GM19238 (cell line): ENCODE results near the gene ZBTB17.
"Not testable (repeated sequence)": the region's sequence is repeated elsewhere in the genome, so short reads cannot be mapped to it uniquely, and the experiment has no call there.

Experiments used
- DNase-seq: peaks from one replicate; pipeline ENCODE4 v3.0.0; 2011; ENCODE audit warnings: low spot score; ENCODE audit not compliant: insufficient read length

The ZBTB17 gene

DNA sequence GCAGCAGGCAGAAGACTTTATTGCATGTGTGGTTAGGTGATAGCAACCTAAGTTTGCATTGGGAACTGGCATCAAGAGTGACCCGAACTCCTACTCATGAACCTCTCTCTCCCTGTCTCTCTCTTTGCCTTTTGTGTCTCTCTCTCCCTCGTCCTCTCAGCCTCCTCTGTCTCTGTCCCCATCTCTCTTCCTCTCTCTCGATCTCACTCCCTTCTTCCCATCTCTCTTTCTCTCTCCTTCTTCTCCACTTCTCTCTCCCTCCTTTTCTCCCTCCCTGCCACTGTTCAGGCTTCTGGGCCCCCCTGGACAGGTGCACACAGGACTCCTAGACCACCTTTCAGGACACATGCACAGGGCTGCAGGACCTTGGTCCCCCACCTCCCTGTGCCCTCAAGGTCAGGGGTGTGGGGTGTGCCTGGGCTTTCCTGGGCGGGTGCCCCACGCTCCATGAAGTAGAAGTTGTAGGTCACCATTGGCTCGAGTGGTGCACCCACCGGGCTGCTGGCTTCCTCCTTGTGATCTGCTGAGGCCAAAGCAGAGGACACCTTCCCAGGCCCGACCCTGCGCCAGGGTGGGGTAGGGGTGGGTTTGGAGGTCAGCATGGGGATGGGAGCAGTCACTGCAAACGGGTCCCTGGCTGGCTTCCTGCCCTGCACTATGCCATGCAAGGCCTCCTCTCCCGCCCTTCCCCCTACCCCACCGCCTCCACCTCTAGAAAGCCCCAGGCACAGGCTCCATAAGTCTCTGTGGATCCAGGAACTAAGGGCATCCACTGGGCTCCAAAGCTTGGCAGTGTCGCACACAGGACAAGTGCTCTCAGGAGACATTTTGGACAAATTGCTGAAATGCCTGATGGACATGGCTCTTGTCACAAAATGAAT lies 13.2 kb upstream of the ZBTB17 start:
- no peak for DNase-seq

DNA sequence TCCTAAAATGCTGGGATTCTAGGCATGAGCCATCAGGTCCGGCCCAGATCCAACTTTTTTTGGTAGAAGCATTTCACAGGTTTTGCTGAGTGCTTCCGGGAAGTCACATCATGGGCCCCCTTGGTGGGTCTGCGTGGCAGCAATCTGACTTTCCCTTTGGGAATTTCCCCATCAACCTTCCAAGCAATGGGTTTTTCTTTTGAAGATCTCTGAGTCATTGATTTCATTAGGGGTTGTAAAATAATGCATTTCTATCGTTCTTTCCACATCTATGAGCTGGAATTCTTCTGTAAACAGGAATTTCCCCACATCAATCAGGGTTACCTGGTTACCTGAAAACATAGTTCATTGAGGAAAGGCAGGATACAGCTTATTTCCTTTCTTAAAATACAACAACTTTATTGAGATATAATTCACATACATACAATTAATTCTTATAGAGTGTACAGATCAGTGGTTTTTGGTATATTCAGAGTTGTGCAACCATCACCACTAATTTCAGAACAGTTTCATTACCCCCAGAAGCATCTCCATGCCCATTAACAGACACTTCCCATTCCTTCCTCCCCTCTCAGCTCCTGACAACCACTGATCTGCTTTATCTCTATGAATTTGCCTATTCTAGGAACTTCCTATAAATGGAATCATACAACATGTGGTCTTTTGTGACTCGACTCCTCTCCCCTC lies 9.9 kb upstream of the ZBTB17 start:
- DNase-seq: no peak

DNA sequence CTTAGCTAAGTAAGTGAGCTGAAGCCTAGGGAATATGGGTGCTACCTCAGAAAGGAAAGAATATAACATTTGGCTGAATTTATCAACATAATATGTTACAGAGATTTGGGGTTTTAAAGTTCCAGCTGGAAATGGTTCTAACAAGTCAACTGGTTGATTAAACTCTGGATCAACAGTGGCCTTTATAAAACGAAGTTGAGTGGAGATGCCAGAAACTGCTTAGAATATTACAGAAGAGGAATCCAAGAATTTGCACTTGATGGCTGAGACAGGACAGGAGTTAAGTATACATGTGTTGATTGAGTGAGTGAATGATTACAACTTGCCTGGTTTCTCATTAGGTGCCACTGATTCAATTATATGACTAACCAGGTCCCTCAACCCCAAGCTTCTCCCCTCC lies 7.4 kb upstream of the ZBTB17 start:
- no peak for DNase-seq

- no peak for DNase-seq
Measured at GRCh38 chr1:15981679-15982078, 5.8 kb upstream of the ZBTB17 start.

DNA sequence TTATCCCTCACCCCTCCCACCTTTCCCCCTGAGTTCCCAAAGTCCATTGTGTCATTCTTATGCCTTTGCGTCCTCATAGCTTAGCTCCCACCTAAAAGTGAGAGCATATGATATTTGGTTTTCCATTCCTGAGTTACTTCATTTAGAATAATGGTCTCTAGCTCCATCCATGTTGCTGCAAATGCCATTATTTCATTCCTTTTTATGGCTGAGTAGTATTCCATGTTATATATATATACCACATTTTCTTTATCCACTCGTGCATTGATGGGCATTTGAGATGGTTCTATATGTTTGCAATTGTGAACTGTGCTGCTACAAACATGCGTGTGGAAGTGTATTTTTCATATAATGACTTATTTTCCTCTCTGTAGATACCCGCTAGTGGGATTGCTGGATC lies 2.0 kb upstream of the ZBTB17 start:
- not testable (repeated sequence) for DNase-seq

- peak; percentile 67 for DNase-seq
Measured at GRCh38 chr1:15975358-15975804, 520 bp downstream of the ZBTB17 start.

GRCh38 chr1:15974855-15975254 lies 1.0 kb downstream of the ZBTB17 start:
- DNase-seq: no peak

DNA sequence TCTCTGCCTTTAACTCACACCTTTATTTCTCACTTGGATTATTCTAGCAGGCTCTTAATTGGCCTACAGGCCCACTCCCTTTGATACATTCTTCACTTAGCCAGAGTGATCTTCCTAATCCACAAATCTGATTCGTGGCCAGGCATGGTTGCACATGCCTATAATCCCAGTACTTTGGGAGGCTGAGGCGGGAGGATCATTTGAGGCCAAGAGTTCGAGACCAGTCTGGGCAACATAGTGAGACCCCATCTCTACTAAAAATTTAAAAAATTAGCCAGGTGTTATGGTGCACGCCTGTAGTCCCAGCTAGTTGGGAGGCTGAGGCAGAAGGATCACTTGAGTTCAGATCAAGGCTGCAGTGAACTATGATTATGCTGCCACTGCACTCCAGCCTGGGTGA lies 2.1 kb downstream of the ZBTB17 start:
- no peak for DNase-seq

GRCh38 chr1:15972409-15972808 lies 3.5 kb downstream of the ZBTB17 start:
- no peak for DNase-seq

GRCh38 chr1:15970911-15971310 lies 5.0 kb downstream of the ZBTB17 start:
- no peak for DNase-seq

GRCh38 chr1:15969321-15969880 lies 6.5 kb downstream of the ZBTB17 start:
- DNase-seq: no peak

GRCh38 chr1:15968172-15968571 lies 7.7 kb downstream of the ZBTB17 start:
- no peak for DNase-seq

GRCh38 chr1:15966956-15967344 lies 9.0 kb downstream of the ZBTB17 start:
- DNase-seq: no peak

DNA sequence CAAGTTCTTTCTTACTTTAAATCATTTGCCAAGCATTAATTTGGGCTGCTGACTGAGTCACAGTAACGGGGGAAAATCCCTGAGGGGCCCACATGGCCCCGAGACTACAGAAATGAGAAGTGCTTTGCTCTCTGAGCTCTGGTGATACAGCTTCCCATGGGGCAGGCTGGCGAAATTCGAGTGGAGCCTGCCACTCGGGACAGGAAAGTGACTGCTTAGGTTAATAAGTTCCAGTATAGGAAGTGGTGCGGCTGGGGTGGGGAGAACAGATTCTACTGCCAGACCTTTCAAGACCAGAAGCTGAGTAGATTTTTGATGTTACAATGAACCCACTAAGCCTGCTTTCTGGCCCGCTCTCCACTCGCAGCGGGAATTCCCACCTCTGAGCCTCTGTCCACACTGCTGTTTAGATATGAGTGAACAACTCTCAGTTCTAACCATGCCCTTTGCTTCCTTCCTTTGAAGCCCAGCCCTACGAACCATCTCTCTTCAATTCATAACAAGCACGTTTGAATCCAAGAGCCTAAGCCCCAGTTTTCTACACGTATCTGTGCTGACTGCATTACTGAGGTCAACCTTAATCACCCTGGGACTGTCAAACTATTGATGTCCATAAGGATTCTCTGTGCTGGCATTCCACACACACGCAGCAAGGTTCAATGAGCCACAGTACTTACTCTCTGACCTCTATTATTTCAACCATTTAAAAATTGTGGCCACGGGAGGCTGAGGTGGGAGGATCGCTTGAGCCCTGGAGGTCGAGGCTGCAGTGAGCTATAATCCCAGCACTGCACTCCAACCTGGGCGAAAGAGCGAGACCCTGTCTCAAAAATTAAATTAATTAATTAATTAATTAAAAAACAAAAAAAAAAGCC lies 9.6 kb downstream of the ZBTB17 start:
- peak; percentile 79 for DNase-seq

DNA sequence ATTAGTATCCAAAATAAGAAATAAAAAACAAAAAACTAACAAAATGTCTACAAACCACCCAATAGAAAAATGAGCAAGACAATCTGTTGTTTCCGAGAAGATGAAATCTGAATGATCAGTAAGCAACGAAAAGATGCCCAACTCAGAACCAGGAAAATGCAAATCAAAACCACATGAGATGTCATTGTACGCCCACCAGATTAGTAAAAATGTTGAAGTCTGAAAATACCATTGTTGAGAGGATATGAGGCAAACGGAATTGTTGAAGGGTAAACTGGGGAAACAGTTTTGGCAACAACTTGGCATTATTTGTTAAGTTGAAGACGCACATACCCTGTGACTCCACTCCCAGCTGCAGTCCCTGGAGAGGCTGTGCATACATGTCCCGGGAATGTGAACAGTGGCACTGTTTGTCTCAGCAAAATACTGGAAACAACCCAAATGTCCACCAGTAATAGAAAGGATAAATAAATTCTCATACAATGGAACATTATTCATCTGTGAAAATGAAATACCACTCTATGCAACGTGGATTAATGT lies 10.6 kb downstream of the ZBTB17 start:
- no peak for DNase-seq

- DNase-seq: no peak
Measured at GRCh38 chr1:15963968-15964648, 11.8 kb downstream of the ZBTB17 start.

DNA sequence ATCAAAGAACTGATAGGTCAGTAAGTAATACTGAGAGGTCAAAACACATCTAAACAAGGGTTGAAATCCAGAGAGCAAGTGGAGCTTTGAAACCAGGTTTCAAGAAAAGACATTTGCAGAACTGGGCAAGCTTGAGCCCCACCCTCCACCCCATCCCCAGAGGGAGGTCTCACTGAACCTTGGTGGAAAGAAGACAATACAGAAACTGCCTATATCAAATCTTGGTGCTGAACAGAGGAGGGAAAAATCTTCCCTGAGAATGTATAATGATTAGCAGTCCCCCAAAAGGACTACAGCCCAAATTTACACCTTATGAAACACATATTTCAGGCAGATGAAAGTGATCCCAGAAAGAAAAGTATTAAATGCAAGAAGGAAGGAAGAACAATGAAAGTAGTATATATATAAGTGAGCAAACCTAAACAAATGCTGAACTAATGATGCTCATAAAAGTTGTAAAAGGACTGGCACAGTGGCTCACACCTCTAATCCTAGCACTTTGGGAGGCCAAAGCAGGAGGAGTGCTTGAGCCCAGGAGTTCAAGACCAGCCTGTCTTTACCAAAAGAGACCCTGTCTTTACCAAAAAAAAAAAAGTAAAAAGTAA lies 12.4 kb downstream of the ZBTB17 start:
- no peak for DNase-seq

- no peak for DNase-seq
Measured at GRCh38 chr1:15962671-15963362, 13.1 kb downstream of the ZBTB17 start.

- DNase-seq: no peak
Measured at GRCh38 chr1:15962176-15962575, 13.7 kb downstream of the ZBTB17 start.

- no peak for DNase-seq
Measured at GRCh38 chr1:15961492-15961891, 14.4 kb downstream of the ZBTB17 start.
